ENCODE measurements around the gene PDGFD.

Gene PDGFD

GRCh38 chr11:103994094-103994493, 169.9 kb downstream of the PDGFD start:
- DNase-seq, result no peak

GRCh38 chr11:103993507-103993906, 170.4 kb downstream of the PDGFD start:
- DNase-seq, result no peak

GRCh38 chr11:103988595-103988969, 175.4 kb downstream of the PDGFD start:
- DNase-seq, result no peak

- DNase-seq, result no peak
These were observed 176.0 kb downstream of the PDGFD start for GRCh38 chr11:103987629-103988594.

- DNase-seq, result no peak
These were observed 178.9 kb downstream of the PDGFD start for GRCh38 chr11:103985041-103985440.

GRCh38 chr11:103980108-103980507, 183.8 kb downstream of the PDGFD start:
- DNase-seq, result no peak

GRCh38 chr11:103978616-103979595, 185.0 kb downstream of the PDGFD start:
- no peak for DNase-seq

- DNase-seq, result no peak
These were observed 191.9 kb downstream of the PDGFD start for GRCh38 chr11:103972013-103972412.

- DNase-seq, result no peak
These were observed 193.2 kb downstream of the PDGFD start for GRCh38 chr11:103970701-103971249.

- DNase-seq, result no peak
These were observed 195.3 kb downstream of the PDGFD start for GRCh38 chr11:103968685-103969084.

- no peak for DNase-seq
These were observed 196.0 kb downstream of the PDGFD start for GRCh38 chr11:103967985-103968384.

- DNase-seq, result no peak
These were observed 199.6 kb downstream of the PDGFD start for GRCh38 chr11:103964390-103964789.

- no peak for DNase-seq
These were observed 200.3 kb downstream of the PDGFD start for GRCh38 chr11:103963648-103964047.

- DNase-seq, result no peak
These were observed 202.9 kb downstream of the PDGFD start for GRCh38 chr11:103961010-103961409.

- no peak for DNase-seq
These were observed 203.8 kb downstream of the PDGFD start for GRCh38 chr11:103960108-103960507.

- no peak for DNase-seq
These were observed 204.5 kb downstream of the PDGFD start for GRCh38 chr11:103959279-103959942.

- DNase-seq, result no peak
These were observed 205.3 kb downstream of the PDGFD start for GRCh38 chr11:103958475-103959215.

- no peak for DNase-seq
These were observed 210.0 kb downstream of the PDGFD start for GRCh38 chr11:103953797-103954486.

GRCh38 chr11:103949781-103950180, 214.2 kb downstream of the PDGFD start:
- no peak for DNase-seq

- DNase-seq, result no peak
These were observed 215.7 kb downstream of the PDGFD start for GRCh38 chr11:103948187-103948763.

- no peak for DNase-seq
These were observed 216.4 kb downstream of the PDGFD start for GRCh38 chr11:103947546-103947919.
